HepG2 (cell line): Measurements from ENCODE around the gene ABCC8. TPM values are rescaled to one million over a fixed set of nuclear protein-coding genes. Genes with fewer than 3 reads are reported as not detected.
A peak's percentile ranks its signal among the peaks of the same experiment; 100 is the strongest.

ENCODE experiments used
- GPN1 ChIP-seq: sonication (generic); formaldehyde crosslinking; IDR thresholded peaks from 2 replicates; pipeline ENCODE4 v1.5.1; 2020; ENCODE audit warnings: missing genetic modification reagents, borderline replicate concordance
- NFE2L1 ChIP-seq: sonication (generic); formaldehyde crosslinking; IDR thresholded peaks from 2 replicates; pipeline ENCODE4 v1.4.0; 2020; ENCODE audit warnings: missing genetic modification reagents, mild to moderate bottlenecking, borderline replicate concordance
- PHF8 ChIP-seq: sonication (generic); formaldehyde crosslinking; IDR thresholded peaks from 2 replicates; pipeline ENCODE4 v1.5.0; 2020; ENCODE audit warnings: missing genetic modification reagents
- RERE ChIP-seq: IDR thresholded peaks from 2 replicates; pipeline ENCODE4 v1.6.1; 2016; ENCODE audit warnings: low read depth, missing genetic modification reagents, missing compliant biosample characterization
- TAF1 ChIP-seq: sonication (generic); formaldehyde crosslinking; IDR thresholded peaks from 2 replicates; pipeline ENCODE4 v1.4.0; 2020; ENCODE audit warnings: missing genetic modification reagents
- TFDP1 ChIP-seq: IDR thresholded peaks from 2 replicates; pipeline ENCODE4 v1.6.1; 2016; ENCODE audit warnings: missing compliant biosample characterization, missing genetic modification reagents, borderline replicate concordance
- TFDP2 ChIP-seq: sonication (generic); formaldehyde crosslinking; IDR thresholded peaks from 2 replicates; pipeline ENCODE4 v1.4.0; 2020; ENCODE audit warnings: missing genetic modification reagents
- ZBTB49 ChIP-seq: sonication (generic); formaldehyde crosslinking; IDR thresholded peaks from 2 replicates; pipeline ENCODE4 v1.4.0; 2020; ENCODE audit warnings: missing genetic modification reagents, borderline replicate concordance
- ZNF205 ChIP-seq: IDR thresholded peaks from 2 replicates; pipeline ENCODE4 v1.6.1; 2018; ENCODE audit warnings: missing biosample characterization, missing genetic modification reagents
- ZNF274 ChIP-seq: sonication (generic); formaldehyde crosslinking; IDR thresholded peaks from 2 replicates; pipeline ENCODE4 v1.5.1; 2020; ENCODE audit warnings: mild to moderate bottlenecking, missing genetic modification reagents
- ZNF563 ChIP-seq: sonication (generic); formaldehyde crosslinking; IDR thresholded peaks from 2 replicates; pipeline ENCODE4 v1.8.0; 2022; ENCODE audit warnings: mild to moderate bottlenecking, moderate library complexity, missing genetic modification reagents
- ZNF687 ChIP-seq: sonication (generic); formaldehyde crosslinking; IDR thresholded peaks from 2 replicates; pipeline ENCODE4 v1.5.1; 2020; ENCODE audit warnings: mild to moderate bottlenecking, missing genetic modification reagents, moderate library complexity
- ZNF703 ChIP-seq: sonication (generic); formaldehyde crosslinking; IDR thresholded peaks from 2 replicates; pipeline ENCODE4 v1.5.1; 2020; ENCODE audit warnings: missing genetic modification reagents, mild to moderate bottlenecking, moderate library complexity, borderline replicate concordance
- ZSCAN21 ChIP-seq: sonication (generic); formaldehyde crosslinking; IDR thresholded peaks from 2 replicates; pipeline ENCODE4 v1.8.0; 2022; ENCODE audit warnings: mild to moderate bottlenecking, missing genetic modification reagents, moderate library complexity, borderline replicate concordance
- polyA plus RNA-seq, 8 experiments: library from polyadenylated mRNA; depleted of rRNA in 3 of 8; stranded (reverse) in 7 of 8; unstranded in 1 of 8; fragments of >200 nt; fragmentation: Illumina TruSeq in 4 of 8; extraction: Trizol in 4 of 8; gene quantifications; 2 replicates each; pipeline versions ENCODE4 v1.2.1 to v1.2.3, GENCODE V29; 2011 to 2016; ENCODE audit warnings: low read depth in 4 of 8, missing spikeins in 1 of 8, mixed read lengths in 1 of 8; ENCODE audit not compliant: insufficient read depth in 1 of 8
- total RNA-seq, 5 experiments: library from RNA; depleted of rRNA; stranded (reverse); fragments of >200 nt; fragmentation: Illumina TruSeq; extraction: Trizol; gene quantifications; 2 replicates each; pipeline ENCODE4 v1.2.3, GENCODE V29; 2016; ENCODE audit warnings: low read depth in 1 of 5

The ABCC8 gene
- total and polyA plus RNA-seq, 2 of the 13 experiments (the other 11 are each of a cell fraction or from before 2014, with no cell fraction given) = not detected

- TF ChIP-seq RERE (CRISPR knock-in tag) (no peak), PHF8 (peak; percentile 45), TFDP2 (peak; percentile 80), TFDP1 (CRISPR knock-in tag) (peak; percentile 84; the same call in 1 of the 2 replicates), ZNF687 (CRISPR knock-in tag) (peak; percentile 88), ZBTB49 (CRISPR knock-in tag) (no peak), ZNF205 (CRISPR knock-in tag) (no peak), ZNF274 (CRISPR knock-in tag) (peak; percentile 75; the same call in 1 of the 2 replicates), ZNF703 (no peak), ZSCAN21 (no peak; the same call in 1 of the 2 replicates), ZNF563 (CRISPR knock-in tag) (peak; percentile 59), TAF1 (peak; percentile 55), GPN1 (CRISPR knock-in tag) (no peak), NFE2L1 (CRISPR knock-in tag) (no peak)
Observed at GRCh38 chr11:17351510-17352176, 125.0 kb downstream of the ABCC8 start, which contains the start of gene NCR3LG1 (continued).
